Measurements from ENCODE around the gene C14orf119.

The C14orf119 gene

GRCh38 chr14:23126548-23127278, 31.4 kb downstream of the C14orf119 start:
- no peak for DNase-seq (ENCODE audit: low read depth)

DNA sequence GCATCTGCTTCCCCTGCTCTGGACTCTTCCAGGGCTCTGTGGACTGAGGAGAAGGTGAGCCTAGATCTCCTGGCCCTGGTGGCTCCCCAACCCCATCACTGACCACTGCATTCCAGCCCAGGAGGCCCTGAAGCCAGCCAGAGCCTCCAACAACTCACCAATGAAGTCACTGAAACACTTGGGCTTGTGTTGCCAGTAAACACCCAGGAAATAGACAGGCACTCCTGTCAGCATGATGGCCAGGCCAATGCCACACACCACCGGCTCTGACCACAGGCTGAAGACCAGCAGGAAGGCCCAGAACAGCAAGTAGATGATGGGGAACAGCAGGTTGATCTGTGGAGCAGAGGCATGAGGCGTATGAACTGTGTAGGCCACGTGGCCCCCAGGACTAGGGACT, 32.6 kb downstream of the C14orf119 start:
- no peak for DNase-seq (ENCODE audit: low read depth)

GRCh38 chr14:23128969-23129758, 33.9 kb downstream of the C14orf119 start:
- DNase-seq (ENCODE audit: low read depth), result no peak

- DNase-seq (ENCODE audit: low read depth), result no peak
Measured at GRCh38 chr14:23129759-23130316, 34.5 kb downstream of the C14orf119 start.

DNA sequence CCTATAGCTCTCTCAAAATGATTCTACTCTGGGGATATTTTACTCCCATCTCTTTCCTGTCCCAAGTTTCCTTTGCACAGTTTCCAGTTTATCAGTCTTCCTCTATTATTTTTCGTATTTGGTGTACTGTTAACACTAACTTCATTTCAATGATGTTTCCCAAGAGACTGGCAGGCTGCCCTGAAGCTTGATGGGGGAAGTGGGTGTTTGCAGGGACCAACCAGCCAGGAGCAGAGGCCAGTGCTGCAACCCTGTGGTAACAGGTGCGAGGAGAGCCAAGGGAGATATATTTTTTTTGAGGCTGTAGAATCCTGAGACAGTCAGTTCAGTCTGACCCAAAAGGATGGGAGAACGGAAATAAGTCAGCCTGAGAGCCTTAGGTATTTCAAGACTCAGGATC, 35.6 kb downstream of the C14orf119 start:
- DNase-seq (ENCODE audit: low read depth), result no peak

- DNase-seq (ENCODE audit: low read depth), result no peak
Measured at GRCh38 chr14:23131482-23131881, 36.2 kb downstream of the C14orf119 start.

DNA sequence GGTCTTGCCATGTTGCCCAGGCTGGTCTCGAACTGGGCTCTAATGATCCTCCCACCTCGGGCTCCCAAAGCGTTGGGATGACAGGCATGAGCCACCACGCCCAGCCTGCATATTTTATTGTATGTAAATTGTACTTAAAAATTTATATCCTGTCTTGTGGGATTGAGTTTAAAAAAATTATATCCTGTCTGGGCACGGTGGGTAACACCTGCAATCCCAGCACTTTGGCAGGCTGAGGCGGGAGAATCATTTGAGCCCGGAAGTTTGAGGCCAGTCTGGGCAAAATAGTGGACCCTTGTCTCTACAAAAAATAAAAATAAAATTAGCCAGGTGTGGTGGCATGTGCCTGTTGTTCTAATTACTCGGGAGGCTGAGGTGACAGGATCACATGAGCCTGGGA, 37.7 kb downstream of the C14orf119 start:
- DNase-seq (ENCODE audit: low read depth), result no peak

DNA sequence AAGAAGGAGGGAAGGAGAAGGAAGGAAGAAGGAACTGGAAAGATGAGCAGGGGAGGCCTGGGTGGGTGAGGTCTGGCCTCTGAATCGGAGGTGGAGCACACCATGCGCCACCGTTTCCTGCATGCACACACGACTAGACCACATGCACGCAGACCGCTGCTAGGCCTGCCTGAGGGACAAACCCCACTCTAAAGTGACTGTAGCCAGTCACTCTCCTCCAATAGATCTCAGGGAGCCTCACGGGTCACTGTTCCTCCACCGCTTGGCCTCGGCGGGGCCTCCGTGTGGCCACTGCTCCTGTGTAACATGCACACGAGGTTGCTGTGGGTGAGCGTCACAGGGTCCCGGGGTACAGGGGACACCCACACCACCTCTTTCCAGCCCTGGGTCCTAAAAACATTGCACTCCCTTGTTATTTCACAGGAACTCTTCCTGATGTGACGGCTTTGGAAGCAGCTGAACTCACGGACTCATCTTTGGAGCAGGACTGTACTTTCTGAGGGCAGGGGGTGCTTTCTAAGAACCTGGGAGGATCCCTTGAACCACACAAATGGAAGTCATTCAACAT, 41.3 kb downstream of the C14orf119 start:
- DNase-seq (ENCODE audit: low read depth), result no peak

GRCh38 chr14:23137192-23137812, 42.0 kb downstream of the C14orf119 start:
- no peak for DNase-seq (ENCODE audit: low read depth)

GRCh38 chr14:23137813-23138535, 42.7 kb downstream of the C14orf119 start:
- no peak for DNase-seq (ENCODE audit: low read depth)

GRCh38 chr14:23139874-23140273, 44.6 kb downstream of the C14orf119 start:
- DNase-seq (ENCODE audit: low read depth), result no peak

DNA sequence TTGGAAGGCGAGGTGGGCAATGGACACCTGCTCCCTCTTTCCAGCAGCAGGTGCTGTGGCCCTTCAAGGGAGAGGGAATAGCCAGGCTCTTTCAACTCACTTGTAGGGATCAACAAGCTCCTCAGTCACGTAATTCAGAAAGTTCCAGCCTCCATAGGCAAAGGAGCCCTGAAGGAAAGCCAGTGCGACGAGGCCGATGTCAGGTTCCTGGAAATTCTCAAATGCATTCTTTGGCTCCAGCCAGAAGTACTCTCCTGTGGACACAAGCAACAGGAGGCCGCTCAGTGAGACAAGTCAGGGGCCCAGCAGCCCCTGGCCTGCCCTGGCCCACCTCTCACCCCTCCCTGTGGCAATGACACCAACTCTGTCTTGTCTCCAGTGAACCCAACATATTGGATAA, 45.1 kb downstream of the C14orf119 start:
- no peak for DNase-seq (ENCODE audit: low read depth)

GRCh38 chr14:23141706-23142444, 46.6 kb downstream of the C14orf119 start:
- DNase-seq (ENCODE audit: low read depth), result no peak

GRCh38 chr14:23142826-23143225, 47.5 kb downstream of the C14orf119 start:
- DNase-seq (ENCODE audit: low read depth), result no peak

DNA sequence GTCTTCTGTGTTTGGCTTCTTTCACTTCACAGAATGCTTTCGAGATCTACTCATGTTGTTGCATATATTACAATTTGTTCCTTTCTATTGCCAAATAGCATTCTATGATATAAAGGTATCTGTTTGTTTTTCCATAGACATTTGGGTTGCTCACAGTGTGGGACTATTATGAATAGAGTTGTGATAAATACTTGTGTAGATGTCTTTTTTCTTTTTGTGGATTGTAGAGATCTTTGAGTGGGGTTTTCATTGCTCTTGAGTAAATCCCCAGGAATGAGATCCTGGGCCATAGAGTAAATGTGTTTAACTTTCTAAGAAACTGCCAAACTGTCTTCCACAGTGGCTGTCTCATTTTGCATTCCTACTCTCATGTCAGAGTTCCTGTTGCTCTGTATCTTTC, 48.6 kb downstream of the C14orf119 start:
- no peak for DNase-seq (ENCODE audit: low read depth)

DNA sequence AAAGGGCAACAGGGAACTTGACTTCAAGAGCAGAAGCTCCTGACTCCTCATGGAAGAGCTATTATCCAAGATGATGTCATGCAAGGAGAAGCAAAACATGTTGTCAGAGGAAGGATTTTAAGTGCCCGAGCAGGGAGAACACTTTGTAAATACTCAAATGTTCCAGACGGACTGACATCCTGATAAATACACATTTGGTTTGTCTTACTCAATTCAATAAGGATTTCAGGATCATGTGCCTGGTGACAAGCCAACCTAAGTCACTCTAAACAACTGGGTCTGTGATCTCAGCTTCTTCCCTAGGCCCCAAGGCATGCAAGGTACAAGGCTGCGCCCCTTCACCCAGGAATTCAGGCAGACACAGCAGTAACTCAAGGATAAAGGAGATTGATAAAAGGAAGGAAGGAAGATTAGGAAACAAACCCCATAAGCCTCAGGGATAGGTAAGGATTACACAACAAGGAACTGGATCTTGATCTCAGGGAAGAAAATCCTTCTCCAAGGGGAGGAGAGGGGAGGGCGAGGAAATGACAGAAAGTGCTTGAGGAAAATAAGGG, 50.6 kb downstream of the C14orf119 start:
- DNase-seq (ENCODE audit: low read depth), result no peak

- DNase-seq (ENCODE audit: low read depth), result no peak
Measured at GRCh38 chr14:23146351-23146910, 51.1 kb downstream of the C14orf119 start.

GRCh38 chr14:23146980-23147379, 51.7 kb downstream of the C14orf119 start:
- DNase-seq (ENCODE audit: low read depth), result no peak

GRCh38 chr14:23147676-23148075, 52.4 kb downstream of the C14orf119 start:
- no peak for DNase-seq (ENCODE audit: low read depth)

GRCh38 chr14:23148591-23149249, 53.4 kb downstream of the C14orf119 start:
- DNase-seq (ENCODE audit: low read depth), result no peak

Data from stimulated activated CD4-positive, alpha-beta T cell treated with anti-CD3 and anti-CD28 coated beads, Interleukin-2, amount 100 ng/mL, for 4 hours (primary cell).